ENCODE measurements around the gene TBC1D1. TPM values are rescaled to one million over a fixed set of nuclear protein-coding genes. Genes with fewer than 3 reads are reported as not detected.

The TBC1D1 gene
- total RNA-seq, 1 experiment from 2014 or later = 28.5 TPM

DNA sequence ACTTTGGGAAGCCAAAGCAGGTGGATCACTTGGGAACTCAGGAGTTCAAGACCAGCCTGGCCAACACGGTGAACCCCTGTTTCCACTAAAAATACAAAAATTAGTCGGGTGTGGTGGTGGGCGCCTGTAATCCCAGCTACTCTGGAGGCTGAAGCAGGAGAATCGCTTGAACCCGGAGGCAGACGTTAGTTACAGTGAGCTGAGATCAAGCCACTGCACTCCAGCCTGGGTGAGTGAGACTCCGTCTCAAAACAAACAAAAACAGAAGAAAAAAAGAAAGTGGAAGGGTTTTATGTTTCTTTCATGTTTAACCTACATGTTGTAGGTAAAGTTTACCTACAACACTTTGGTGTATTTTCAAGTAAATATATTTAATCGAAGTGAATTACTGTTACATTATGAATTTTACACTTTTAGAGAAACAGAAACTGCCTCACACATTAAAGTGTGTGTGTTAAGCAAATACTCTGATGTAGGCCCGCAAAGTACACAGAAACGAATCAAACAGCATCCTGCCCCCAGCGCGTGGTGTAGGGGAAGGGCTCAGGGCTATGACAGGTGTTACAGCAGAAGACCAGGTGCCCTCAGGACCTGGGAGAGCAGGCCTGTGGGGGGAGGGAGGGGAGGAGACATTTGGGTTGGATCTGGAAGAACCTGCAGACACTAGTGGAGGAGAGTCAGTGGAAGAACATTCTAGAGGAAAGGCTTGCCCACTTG lies 108.3 kb downstream of the TBC1D1 start:
- CTCF ChIA-PET = interaction anchor here (0.7 kb wide), 1 partner anchor 869 kb away, joined by 3 read pairs; no protein-coding TSS in a partner anchor
- H3K36me3 ChIP-seq (ENCODE audit: control insufficient read depth, insufficient read depth, low read length) = no peaks in the 10 kb centered on the region
- BruUV-seq (replicated peaks) = no TSS peak
- H3K27ac Mint-ChIP-seq (ENCODE audit: unreplicated experiment) = no peak overlapping the region
- intact Hi-C loops (cut with micrococcal nuclease; ENCODE audit: unreplicated experiment) = no loop called here
- DNase-seq = no peak
- H3K27me3 ChIP-seq (replicated peaks; ENCODE audit: control insufficient read depth, insufficient read depth, low read length) = no peaks in the 10 kb centered on the region
- no peaks in the 10 kb centered on the region for H3K36me3 Mint-ChIP-seq (ENCODE audit: insufficient read depth, unreplicated experiment)
- POLR2A ChIA-PET = no interaction called here
- no peaks in the 10 kb centered on the region for H3K9me3 Mint-ChIP-seq (ENCODE audit: unreplicated experiment)
- no peaks in the 10 kb centered on the region for H3K4me1 Mint-ChIP-seq (ENCODE audit: low read depth, unreplicated experiment)
- H3K9me3 ChIP-seq = no peaks in the 10 kb centered on the region
- H3K27me3 Mint-ChIP-seq (ENCODE audit: insufficient read depth, unreplicated experiment) = no peaks in the 10 kb centered on the region
- no peak overlapping the region for H3K4me3 ChIP-seq (ENCODE audit: low read depth, low read length)
- no peaks in the 10 kb centered on the region; the same call in 1 of the 2 replicates for H3K4me1 ChIP-seq
- H3K4me3 Mint-ChIP-seq (ENCODE audit: unreplicated experiment) = no peak overlapping the region
- TF ChIP-seq, protein P1, sequence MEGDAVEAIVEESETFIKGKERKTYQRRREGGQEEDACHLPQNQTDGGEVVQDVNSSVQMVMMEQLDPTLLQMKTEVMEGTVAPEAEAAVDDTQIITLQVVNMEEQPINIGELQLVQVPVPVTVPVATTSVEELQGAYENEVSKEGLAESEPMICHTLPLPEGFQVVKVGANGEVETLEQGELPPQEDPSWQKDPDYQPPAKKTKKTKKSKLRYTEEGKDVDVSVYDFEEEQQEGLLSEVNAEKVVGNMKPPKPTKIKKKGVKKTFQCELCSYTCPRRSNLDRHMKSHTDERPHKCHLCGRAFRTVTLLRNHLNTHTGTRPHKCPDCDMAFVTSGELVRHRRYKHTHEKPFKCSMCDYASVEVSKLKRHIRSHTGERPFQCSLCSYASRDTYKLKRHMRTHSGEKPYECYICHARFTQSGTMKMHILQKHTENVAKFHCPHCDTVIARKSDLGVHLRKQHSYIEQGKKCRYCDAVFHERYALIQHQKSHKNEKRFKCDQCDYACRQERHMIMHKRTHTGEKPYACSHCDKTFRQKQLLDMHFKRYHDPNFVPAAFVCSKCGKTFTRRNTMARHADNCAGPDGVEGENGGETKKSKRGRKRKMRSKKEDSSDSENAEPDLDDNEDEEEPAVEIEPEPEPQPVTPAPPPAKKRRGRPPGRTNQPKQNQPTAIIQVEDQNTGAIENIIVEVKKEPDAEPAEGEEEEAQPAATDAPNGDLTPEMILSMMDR (IDR thresholded peaks at IDR 0.05; ENCODE audit: insufficient read depth in 1 of 2, low read depth in 1 of 2, low read length in 1 of 2, severe bottlenecking in 1 of 2, unreplicated experiment in 1 of 2) = no peak

DNA sequence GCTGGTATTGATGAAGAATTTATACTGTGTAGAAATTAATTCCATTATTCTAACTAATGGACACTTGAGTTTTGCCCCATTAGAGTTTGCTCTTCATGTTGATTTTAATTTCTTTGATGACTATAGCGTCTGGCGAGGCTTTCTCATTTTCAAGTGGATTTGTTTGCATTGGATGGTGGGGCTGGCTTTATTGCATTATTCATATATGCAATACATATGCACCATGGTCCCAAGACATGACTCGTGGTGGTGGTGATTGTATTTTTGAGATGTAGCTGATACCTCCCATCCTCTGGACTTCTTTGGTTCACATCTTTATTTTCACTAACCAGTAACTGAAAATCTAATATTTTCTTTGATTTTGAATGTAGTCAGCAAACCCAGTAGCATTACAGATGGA lies 109.1 kb downstream of the TBC1D1 start:
- Mint-ChIP-seq H3K27me3 (ENCODE audit: insufficient read depth, unreplicated experiment) (no peaks in the 10 kb centered on the region), H3K9me3 (ENCODE audit: unreplicated experiment) (no peaks in the 10 kb centered on the region), H3K27ac (ENCODE audit: unreplicated experiment) (no peak overlapping the region), H3K4me3 (ENCODE audit: unreplicated experiment) (no peak overlapping the region), H3K36me3 (ENCODE audit: insufficient read depth, unreplicated experiment) (no peaks in the 10 kb centered on the region), H3K4me1 (ENCODE audit: low read depth, unreplicated experiment) (no peaks in the 10 kb centered on the region)
- POLR2A ChIA-PET = no interaction called here
- no TSS peak for BruUV-seq (replicated peaks)
- Histone ChIP-seq H3K4me1 (no peaks in the 10 kb centered on the region; the same call in 1 of the 2 replicates), H3K27me3 (replicated peaks; ENCODE audit: control insufficient read depth, insufficient read depth, low read length) (no peaks in the 10 kb centered on the region), H3K4me3 (ENCODE audit: low read depth, low read length) (no peak overlapping the region), H3K9me3 (no peaks in the 10 kb centered on the region), H3K36me3 (ENCODE audit: control insufficient read depth, insufficient read depth, low read length) (no peaks in the 10 kb centered on the region)
- TF ChIP-seq, protein P1 (IDR thresholded peaks at IDR 0.05; ENCODE audit: insufficient read depth in 1 of 2, low read depth in 1 of 2, low read length in 1 of 2, severe bottlenecking in 1 of 2, unreplicated experiment in 1 of 2) = no peak
- CTCF ChIA-PET = no interaction called here
- DNase-seq = no peak
- intact Hi-C loops (cut with micrococcal nuclease; ENCODE audit: unreplicated experiment) = no loop called here

DNA sequence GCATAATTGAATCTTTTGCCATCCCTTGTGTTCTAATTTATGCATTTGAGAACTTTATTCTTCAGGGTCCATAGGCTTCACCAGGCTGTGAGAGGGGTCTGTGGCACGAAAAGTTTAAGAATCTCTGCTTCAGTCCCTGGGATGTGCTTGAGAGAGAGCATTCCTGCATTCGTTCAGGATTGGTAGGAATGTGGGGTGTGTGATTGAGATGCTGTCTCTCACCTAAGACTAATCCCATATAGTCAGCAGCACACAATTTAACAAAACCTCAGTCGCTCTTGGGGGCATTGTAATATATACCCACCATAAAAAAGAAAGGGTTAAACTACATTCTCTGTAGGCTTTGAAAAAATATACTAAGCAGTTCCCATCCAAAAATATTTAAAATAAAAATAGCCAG lies 111.0 kb downstream of the TBC1D1 start:
- Histone ChIP-seq H3K9me3 (no peaks in the 10 kb centered on the region), H3K4me1 (no peaks in the 10 kb centered on the region; the same call in 1 of the 2 replicates), H3K4me3 (ENCODE audit: low read depth, low read length) (no peak overlapping the region), H3K27me3 (replicated peaks; ENCODE audit: control insufficient read depth, insufficient read depth, low read length) (no peaks in the 10 kb centered on the region), H3K36me3 (ENCODE audit: control insufficient read depth, insufficient read depth, low read length) (no peaks in the 10 kb centered on the region)
- no peaks in the 10 kb centered on the region for H3K4me1 Mint-ChIP-seq (ENCODE audit: low read depth, unreplicated experiment)
- ChIA-PET CTCF (no interaction called here), POLR2A (no interaction called here)
- no peaks in the 10 kb centered on the region for H3K9me3 Mint-ChIP-seq (ENCODE audit: unreplicated experiment)
- no peaks in the 10 kb centered on the region for H3K36me3 Mint-ChIP-seq (ENCODE audit: insufficient read depth, unreplicated experiment)
- no peaks in the 10 kb centered on the region for H3K27me3 Mint-ChIP-seq (ENCODE audit: insufficient read depth, unreplicated experiment)
- no peak overlapping the region for H3K4me3 Mint-ChIP-seq (ENCODE audit: unreplicated experiment)
- DNase-seq = no peak
- no TSS peak for BruUV-seq (replicated peaks)
- TF ChIP-seq, protein P1 (IDR thresholded peaks at IDR 0.05; ENCODE audit: insufficient read depth in 1 of 2, low read depth in 1 of 2, low read length in 1 of 2, severe bottlenecking in 1 of 2, unreplicated experiment in 1 of 2) = no peak
- no peak overlapping the region for H3K27ac Mint-ChIP-seq (ENCODE audit: unreplicated experiment)
- intact Hi-C loops (cut with micrococcal nuclease; ENCODE audit: unreplicated experiment) = no loop called here

Measured in Caco-2 (cell line).